GM18517 (cell line): ENCODE results near the gene TNFRSF9.
"Not testable (repeated sequence)": the region's sequence is repeated elsewhere in the genome, so short reads cannot be mapped to it uniquely, and the experiment has no call there.

Source experiments
- ATAC-seq: cut with Tn5 transposase; IDR thresholded peaks from one replicate; pipeline ENCODE4 v1.9.1; 2021; ENCODE audit warnings: mild to moderate bottlenecking, moderate library complexity; ENCODE audit not compliant: unreplicated experiment

TNFRSF9 gene

GRCh38 chr1:7940745-7941436 lies at the start of gene TNFRSF9:
TNFRSF9 (minus strand) TSS chr1:7940839; CDS start chr1:7939994, 845 bp downstream.
- ATAC-seq: no peak

- no peak for ATAC-seq
These were observed 49.3 kb upstream of the TNFRSF9 start for GRCh38 chr1:7989762-7990428.

- no peak for ATAC-seq
These were observed 47.9 kb upstream of the TNFRSF9 start for GRCh38 chr1:7988576-7988975.

- ATAC-seq: no peak
These were observed 46.9 kb upstream of the TNFRSF9 start for GRCh38 chr1:7987528-7987927.

- ATAC-seq: no peak
These were observed 45.4 kb upstream of the TNFRSF9 start for GRCh38 chr1:7985851-7986612.

- no peak for ATAC-seq
These were observed 44.2 kb upstream of the TNFRSF9 start for GRCh38 chr1:7984811-7985210.

GRCh38 chr1:7983086-7983778 lies 42.6 kb upstream of the TNFRSF9 start:
- no peak for ATAC-seq

- no peak for ATAC-seq
These were observed 40.3 kb upstream of the TNFRSF9 start for GRCh38 chr1:7980984-7981383.

GRCh38 chr1:7975212-7975865 lies 34.7 kb upstream of the TNFRSF9 start:
- no peak for ATAC-seq

- ATAC-seq: no peak
These were observed 32.4 kb upstream of the TNFRSF9 start for GRCh38 chr1:7973086-7973485.

GRCh38 chr1:7972285-7972684 lies 31.6 kb upstream of the TNFRSF9 start:
- no peak for ATAC-seq

- no peak for ATAC-seq
These were observed 30.4 kb upstream of the TNFRSF9 start for GRCh38 chr1:7971024-7971423.

GRCh38 chr1:7970246-7970645 lies 29.6 kb upstream of the TNFRSF9 start:
- no peak for ATAC-seq

- no peak for ATAC-seq
These were observed 27.0 kb upstream of the TNFRSF9 start for GRCh38 chr1:7967651-7968050.

- ATAC-seq: no peak
These were observed 26.6 kb upstream of the TNFRSF9 start for GRCh38 chr1:7967196-7967595.

- no peak for ATAC-seq
These were observed 23.8 kb upstream of the TNFRSF9 start for GRCh38 chr1:7964476-7964875.

GRCh38 chr1:7963841-7964240 lies 23.2 kb upstream of the TNFRSF9 start:
- ATAC-seq: not testable (repeated sequence)

GRCh38 chr1:7963378-7963730 lies 22.7 kb upstream of the TNFRSF9 start:
- ATAC-seq: not testable (repeated sequence)

GRCh38 chr1:7962636-7963377 lies 22.2 kb upstream of the TNFRSF9 start:
- no peak for ATAC-seq

GRCh38 chr1:7962014-7962335 lies 21.3 kb upstream of the TNFRSF9 start:
- peak; percentile 1 for ATAC-seq
